HG03103 (cell line): ENCODE results near the gene TMEM240.
"Not testable (repeated sequence)": the region's sequence is repeated elsewhere in the genome, so short reads cannot be mapped to it uniquely, and the experiment has no call there.

Source experiments
- ATAC-seq: cut with Tn5 transposase; IDR thresholded peaks from one replicate; pipeline ENCODE4 v1.9.1; 2021; ENCODE audit warnings: low read depth; ENCODE audit not compliant: unreplicated experiment

Gene TMEM240

DNA sequence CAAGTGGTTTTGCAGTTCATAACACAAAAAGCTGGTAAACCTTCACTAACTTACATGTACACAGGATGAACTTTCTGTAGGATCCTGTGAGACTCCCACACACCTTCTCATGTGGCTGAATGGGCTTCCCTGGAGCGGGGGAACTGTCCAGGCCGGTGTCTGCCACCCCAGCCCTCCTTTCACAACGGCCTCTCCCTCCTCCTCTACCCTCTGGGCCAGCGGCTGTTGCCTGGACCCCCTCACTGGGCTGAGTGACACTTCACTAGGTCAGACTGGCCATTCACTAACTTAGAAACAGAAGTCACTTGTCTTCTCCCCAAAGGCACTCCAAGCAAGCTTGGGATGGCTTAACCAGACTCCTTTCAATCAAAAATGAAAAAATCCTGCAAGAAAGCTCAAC is 18.2 kb upstream of the TMEM240 start:
- ATAC-seq: no peak

DNA sequence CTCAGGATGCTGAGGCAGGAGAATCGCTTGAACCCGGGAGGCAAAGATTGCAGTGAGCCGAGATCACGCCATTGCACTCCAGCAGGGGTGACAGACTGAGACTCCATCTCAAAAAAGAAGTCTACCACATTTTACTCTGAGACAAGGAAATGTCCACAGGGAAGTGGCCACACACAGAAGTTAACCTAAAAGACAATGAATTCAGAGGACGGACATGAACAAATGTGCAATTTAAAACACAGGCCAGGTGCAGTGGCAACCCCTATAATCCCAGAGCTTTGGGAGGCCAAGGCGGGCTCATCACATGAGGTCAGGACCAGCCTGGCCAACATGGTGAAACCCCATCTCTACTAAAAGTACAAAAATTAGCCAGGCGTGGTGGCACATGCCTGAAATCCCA is 17.3 kb upstream of the TMEM240 start:
- ATAC-seq: not testable (repeated sequence)

DNA sequence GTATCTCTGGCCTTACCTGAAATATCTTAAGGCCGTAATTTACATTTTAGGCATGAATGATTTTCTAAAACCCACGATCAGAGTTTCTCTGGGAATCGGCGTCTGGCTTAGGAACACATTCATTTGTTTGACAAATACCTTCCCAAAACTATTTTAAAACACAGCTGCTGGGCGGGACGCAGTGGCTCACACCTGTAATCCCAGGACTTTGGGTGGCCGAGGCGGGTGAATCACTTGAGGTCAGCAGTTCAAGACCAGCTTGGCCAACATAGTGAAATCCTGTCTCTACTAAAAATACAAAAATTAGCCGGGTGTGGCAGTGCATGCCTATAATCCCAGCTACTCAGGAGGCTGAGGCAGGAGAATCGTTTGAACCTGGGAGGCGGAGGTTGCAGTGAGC is 16.5 kb upstream of the TMEM240 start:
- not testable (repeated sequence) for ATAC-seq

DNA sequence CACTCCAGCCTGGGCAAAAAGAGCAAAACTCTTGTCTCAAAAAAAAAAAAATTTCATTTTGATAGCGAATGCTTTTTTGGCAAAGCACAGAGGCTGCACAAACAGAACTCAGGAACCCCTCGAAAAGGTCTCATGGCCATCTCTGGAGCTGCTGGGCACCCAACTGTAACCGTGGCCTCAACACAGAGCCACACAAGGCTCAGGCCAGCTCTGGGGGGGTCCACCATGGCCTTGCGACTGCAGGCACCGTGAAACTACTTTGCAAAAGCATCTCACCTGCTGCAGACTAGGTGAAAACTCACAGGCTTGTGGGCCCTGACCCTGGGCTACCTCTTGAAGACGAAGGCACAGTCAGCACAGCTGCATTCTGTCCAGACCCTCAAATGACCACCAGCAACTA is 16.1 kb upstream of the TMEM240 start:
- no peak for ATAC-seq

- no peak for ATAC-seq
These were observed 14.8 kb upstream of the TMEM240 start for GRCh38 chr1:1554926-1555915.

- ATAC-seq: no peak
These were observed 14.1 kb upstream of the TMEM240 start for GRCh38 chr1:1554550-1554925.

DNA sequence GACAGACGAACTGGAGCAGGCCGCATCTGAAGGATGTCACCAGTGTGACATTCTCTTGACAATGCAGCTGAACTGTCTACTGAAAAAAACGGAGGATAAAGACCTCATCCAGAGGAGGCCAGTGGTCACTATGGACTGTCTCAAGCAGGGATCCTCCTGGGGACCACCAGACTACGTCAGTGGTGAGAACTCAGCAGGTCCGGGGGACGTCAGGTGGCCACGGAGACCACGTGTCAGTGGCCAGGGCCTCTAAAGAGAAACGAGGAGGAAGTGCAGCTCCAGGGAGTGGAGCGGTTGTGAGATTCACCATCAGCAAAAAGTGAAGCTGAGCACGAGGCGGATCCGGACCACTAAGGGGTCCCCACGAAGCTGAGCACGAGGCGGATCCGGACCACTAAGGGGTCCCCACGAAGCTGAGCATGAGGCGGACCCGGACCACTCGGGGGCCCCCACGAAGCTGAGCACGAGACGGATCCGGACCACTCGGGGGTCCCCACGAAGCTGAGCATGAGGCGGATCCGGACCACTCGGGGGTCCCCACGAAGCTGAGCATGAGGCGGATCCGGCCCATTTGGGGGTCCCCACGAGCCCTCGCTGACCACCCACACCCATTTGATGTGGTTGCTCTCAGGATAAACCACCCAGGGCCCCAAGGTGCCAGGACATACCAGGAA is 13.5 kb upstream of the TMEM240 start:
- no peak for ATAC-seq

- no peak for ATAC-seq
These were observed 11.8 kb upstream of the TMEM240 start for GRCh38 chr1:1552263-1552639.

GRCh38 chr1:1551524-1552262 is 11.3 kb upstream of the TMEM240 start:
- ATAC-seq: no peak

- no peak for ATAC-seq
These were observed 10.4 kb upstream of the TMEM240 start for GRCh38 chr1:1550591-1551432.

DNA sequence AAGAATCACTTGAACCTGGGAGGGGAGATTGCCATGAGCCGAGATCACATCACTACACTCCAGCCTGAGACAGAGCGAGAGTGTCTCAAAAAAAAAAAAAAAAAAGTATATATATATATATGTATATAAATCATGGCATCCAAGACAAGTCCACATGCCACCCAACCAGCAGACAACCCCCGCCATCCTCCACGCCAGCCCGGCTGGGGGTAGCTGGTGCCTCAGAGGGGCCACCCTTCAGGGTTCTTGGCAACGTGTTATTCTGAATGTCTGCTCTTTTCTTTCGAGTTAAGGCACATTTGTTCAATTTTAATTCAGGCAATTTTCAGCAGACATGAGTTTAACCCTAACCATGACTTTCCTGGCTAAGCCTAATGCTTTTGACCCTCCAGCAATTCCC is 9.7 kb upstream of the TMEM240 start:
- ATAC-seq: no peak

GRCh38 chr1:1548591-1548990 is 8.2 kb upstream of the TMEM240 start:
- no peak for ATAC-seq

GRCh38 chr1:1547476-1547875 is 7.1 kb upstream of the TMEM240 start:
- ATAC-seq: no peak

GRCh38 chr1:1547011-1547410 is 6.6 kb upstream of the TMEM240 start:
- ATAC-seq: no peak

- no peak for ATAC-seq
These were observed 5.7 kb upstream of the TMEM240 start for GRCh38 chr1:1545946-1546737.

DNA sequence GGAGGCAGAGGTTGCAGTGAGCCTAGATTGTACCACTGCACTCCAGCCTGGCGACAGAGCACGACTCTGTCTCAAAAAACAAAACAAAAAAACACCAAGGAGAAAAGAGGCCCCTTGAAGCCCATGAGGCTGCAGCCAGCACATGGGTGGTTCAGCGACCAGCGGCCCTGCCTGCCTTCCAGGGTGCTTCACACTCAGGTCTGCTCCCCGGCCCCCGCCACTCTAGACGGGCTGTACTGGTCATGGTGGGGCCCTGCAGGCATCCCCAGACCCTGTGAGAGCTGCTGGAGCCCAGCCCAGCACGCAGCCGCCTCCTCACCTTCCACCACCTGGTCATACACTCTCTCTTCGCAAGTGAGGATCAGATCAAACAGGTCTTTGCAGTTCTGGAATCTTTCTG is 4.1 kb upstream of the TMEM240 start:
- ATAC-seq: no peak

DNA sequence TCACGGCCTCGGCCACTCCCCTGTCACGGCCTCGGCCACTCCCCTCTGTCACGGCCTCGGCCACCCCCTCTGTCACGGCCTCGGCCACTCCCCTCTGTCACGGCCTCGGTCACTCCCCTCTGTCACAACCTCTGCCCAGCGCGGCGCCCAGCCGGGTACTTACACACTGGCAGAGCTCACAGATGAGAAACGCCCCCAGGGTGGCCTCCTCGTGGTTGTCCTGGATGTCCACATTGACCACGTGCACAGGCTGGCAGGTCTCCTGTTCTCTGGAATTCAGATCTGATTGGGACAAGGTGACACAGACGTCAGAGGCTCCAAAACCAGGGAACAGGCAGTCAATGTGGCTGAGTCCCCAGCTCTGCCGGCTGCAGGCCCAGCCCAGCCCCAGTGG is 3.3 kb upstream of the TMEM240 start:
- no peak for ATAC-seq

DNA sequence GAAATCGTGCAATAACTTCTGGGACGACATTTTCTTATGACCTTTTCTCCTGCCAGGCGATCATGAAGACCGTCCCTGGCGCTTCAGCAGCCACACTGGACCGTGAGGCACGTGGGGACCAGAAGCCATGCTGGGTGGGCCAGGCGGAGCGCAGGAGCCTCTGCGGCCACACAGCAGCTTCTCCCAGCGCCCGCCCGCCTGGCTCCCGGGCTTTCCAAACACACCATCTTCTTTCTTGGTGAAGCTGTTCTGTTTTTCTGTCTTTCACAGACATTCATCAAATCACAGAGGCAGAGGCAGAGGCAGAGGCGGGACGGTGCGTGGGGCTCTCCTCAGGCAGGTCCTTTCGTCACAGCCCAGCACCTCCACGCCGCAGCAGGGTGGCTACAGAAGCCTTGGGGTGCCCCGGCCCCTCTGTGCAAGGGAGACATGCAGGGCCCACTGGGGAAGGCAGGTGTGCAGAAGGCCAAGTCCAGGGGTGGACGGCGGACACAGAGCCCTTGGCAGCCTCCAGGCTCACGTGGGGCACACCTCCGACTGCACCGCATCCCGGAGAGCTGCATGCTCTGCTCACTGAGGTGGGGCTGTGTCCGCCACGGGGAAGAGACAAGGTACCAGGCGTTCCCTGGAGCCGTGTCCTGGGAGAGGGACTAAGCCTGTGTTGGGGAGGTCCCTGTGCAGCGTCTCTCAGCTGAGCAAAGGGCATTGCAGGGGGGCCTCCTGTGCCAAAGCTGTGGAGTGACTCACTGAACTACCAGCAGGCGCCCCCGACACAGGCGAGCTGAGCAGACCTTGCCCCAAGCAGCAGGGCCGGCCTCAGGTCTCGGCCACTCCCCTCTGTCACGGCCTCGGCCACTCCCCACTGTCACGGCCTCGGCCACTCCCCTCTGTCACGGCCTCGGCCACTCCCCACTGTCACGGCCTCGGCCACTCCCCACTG is 2.6 kb upstream of the TMEM240 start:
- no peak for ATAC-seq
